Islet precursor cell (in vitro differentiated cells): ENCODE results near the gene GCN1.
"Not testable (repeated sequence)": the region's sequence is repeated elsewhere in the genome, so short reads cannot be mapped to it uniquely, and the experiment has no call there.

ENCODE experiments used
- DNase-seq: peaks from one replicate; pipeline ENCODE4 v3.0.0-alpha.2; 2018

Gene GCN1

GRCh38 chr12:120212301-120212700, 17.8 kb upstream of the GCN1 start:
- DNase-seq = no peak

GRCh38 chr12:120211904-120212283, 17.4 kb upstream of the GCN1 start:
- no peak for DNase-seq

- no peak for DNase-seq
These were observed 16.9 kb upstream of the GCN1 start for GRCh38 chr12:120211243-120211903.

GRCh38 chr12:120209851-120210250, 15.3 kb upstream of the GCN1 start:
- DNase-seq = no peak

GRCh38 chr12:120207227-120207626, 12.7 kb upstream of the GCN1 start:
- DNase-seq = no peak

GRCh38 chr12:120206781-120207180, 12.3 kb upstream of the GCN1 start:
- not testable (repeated sequence) for DNase-seq

GRCh38 chr12:120206228-120206627, 11.7 kb upstream of the GCN1 start:
- no peak for DNase-seq

- no peak for DNase-seq
These were observed 9.7 kb upstream of the GCN1 start for GRCh38 chr12:120204171-120204570.

- DNase-seq = no peak
These were observed 5.9 kb upstream of the GCN1 start for GRCh38 chr12:120200364-120200800.

GRCh38 chr12:120199595-120200306, 5.2 kb upstream of the GCN1 start:
- no peak for DNase-seq

GRCh38 chr12:120199025-120199424, 4.5 kb upstream of the GCN1 start:
- DNase-seq = no peak

GRCh38 chr12:120197542-120197887, 3.0 kb upstream of the GCN1 start:
- DNase-seq = no peak

- not testable (repeated sequence) for DNase-seq
These were observed 2.5 kb upstream of the GCN1 start for GRCh38 chr12:120196817-120197541.

- no peak for DNase-seq
These were observed 1.8 kb upstream of the GCN1 start for GRCh38 chr12:120196363-120196762.

GRCh38 chr12:120194226-120194533, 335 bp downstream of the GCN1 start:
- DNase-seq = no peak

- DNase-seq = not testable (repeated sequence)
These were observed 1.2 kb downstream of the GCN1 start for GRCh38 chr12:120193286-120193685.

- DNase-seq = no peak
These were observed 3.5 kb downstream of the GCN1 start for GRCh38 chr12:120190985-120191480.

GRCh38 chr12:120190386-120190785, 4.1 kb downstream of the GCN1 start:
- no peak for DNase-seq

GRCh38 chr12:120186654-120187053, 7.9 kb downstream of the GCN1 start:
- no peak for DNase-seq

GRCh38 chr12:120183211-120183631, 11.3 kb downstream of the GCN1 start:
- DNase-seq = no peak

- no peak for DNase-seq
These were observed 12.4 kb downstream of the GCN1 start for GRCh38 chr12:120181991-120182631.

GRCh38 chr12:120180975-120181374, 13.5 kb downstream of the GCN1 start:
- DNase-seq = no peak

- DNase-seq = no peak
These were observed 19.0 kb downstream of the GCN1 start for GRCh38 chr12:120175537-120175936.

- DNase-seq = no peak
These were observed 19.5 kb downstream of the GCN1 start for GRCh38 chr12:120175062-120175461.
